CD8-positive, alpha-beta memory T cell (primary cell): ENCODE results near the gene ANXA1. TPM values are rescaled to one million over a fixed set of nuclear protein-coding genes. Genes with fewer than 3 reads are reported as not detected.

Experiments used
- CTCF ChIA-PET: fragments of 350-600 bp; sonication (Branson Sonifier 250); formaldehyde crosslinking; loops from one replicate; lab custom pipeline; 2021; ENCODE audit warnings: antibody characterized with exemption; lab: Charles Lee
- POLR2A ChIA-PET: fragments of 350-600 bp; sonication (Branson Sonifier 250); formaldehyde crosslinking; loops from one replicate; lab custom pipeline; 2021; ENCODE audit warnings: antibody characterized with exemption; lab: Charles Lee
- DNase-seq, 5 donors: peaks; one replicate each; pipeline versions ENCODE4 v3.0.0 to v3.0.0-alpha.2; 2020 to 2022; ENCODE audit warnings: mixed read lengths in 1 of 5
- H3K27ac ChIP-seq: one replicate; pipeline ENCODE4 v1.7.0; 2013; ENCODE audit warnings: low read depth, mild to moderate bottlenecking, low read length, moderate library complexity
- H3K27me3 ChIP-seq: 2 replicates; pipeline ENCODE4 v1.7.0; 2013; ENCODE audit warnings: low read length, mild to moderate bottlenecking; ENCODE audit not compliant: insufficient read depth, poor library complexity, severe bottlenecking
- H3K36me3 ChIP-seq: 2 replicates; pipeline ENCODE4 v1.7.0; 2013; ENCODE audit warnings: mild to moderate bottlenecking, low read length, moderate library complexity; ENCODE audit not compliant: insufficient read depth
- H3K4me1 ChIP-seq: 2 replicates; pipeline ENCODE4 v1.7.0; 2013; ENCODE audit warnings: mild to moderate bottlenecking, low read length, moderate library complexity; ENCODE audit not compliant: insufficient read depth
- H3K4me3 ChIP-seq: 2 replicates; pipeline ENCODE4 v1.7.0; 2013; ENCODE audit warnings: mild to moderate bottlenecking, low read length
- H3K9me3 ChIP-seq: 2 replicates; pipeline ENCODE4 v1.7.0; 2013; ENCODE audit warnings: mild to moderate bottlenecking, low read length
- H3K27ac Mint-ChIP-seq, 8 donors: one replicate each; pipeline ENCODE4 v1.8.0; 2020 to 2021; ENCODE audit warnings: mixed read lengths in 8 of 8, mild to moderate bottlenecking in 6 of 8, inconsistent platforms in 3 of 8, moderate library complexity in 3 of 8
- H3K27me3 Mint-ChIP-seq, 2 donors: one replicate each; pipeline ENCODE4 v1.8.0; 2020 to 2021; ENCODE audit warnings: mixed read lengths in 2 of 2, mild to moderate bottlenecking in 1 of 2, moderate library complexity in 1 of 2
- H3K36me3 Mint-ChIP-seq, 3 donors: one replicate each; pipeline ENCODE4 v1.8.0; 2020 to 2021; ENCODE audit warnings: mixed read lengths in 3 of 3, inconsistent platforms in 1 of 3, mild to moderate bottlenecking in 1 of 3
- H3K4me1 Mint-ChIP-seq, 3 donors: one replicate each; pipeline ENCODE4 v1.8.0; 2020 to 2021; ENCODE audit warnings: mixed read lengths in 3 of 3, inconsistent platforms in 1 of 3, mild to moderate bottlenecking in 1 of 3
- H3K4me3 Mint-ChIP-seq, 7 donors: one replicate each; pipeline ENCODE4 v1.8.0; 2020 to 2021; ENCODE audit warnings: mixed read lengths in 7 of 7, mild to moderate bottlenecking in 6 of 7, moderate library complexity in 4 of 7, inconsistent platforms in 2 of 7
- H3K9me3 Mint-ChIP-seq, 5 donors: one replicate each; pipeline ENCODE4 v1.8.0; 2020 to 2022; ENCODE audit warnings: mixed read lengths in 5 of 5, mild to moderate bottlenecking in 3 of 5, moderate library complexity in 2 of 5, inconsistent platforms in 1 of 5
- polyA plus RNA-seq: library from polyadenylated mRNA; unstranded; fragments of 300-500 nt; fragmentation: Illumina TruSeq; gene quantifications from one replicate; pipeline ENCODE4 v1.2.3, GENCODE V29; 2021
- total RNA-seq, 2 experiments: library from RNA; stranded (reverse); gene quantifications; one replicate each; pipeline ENCODE4 v1.2.3, GENCODE V29; 2021

ANXA1 gene
- total and polyA plus RNA-seq, 3 experiments from 2014 or later: 87.7 to 517 (median 93.2) TPM

GRCh38 chr9:73116880-73117279, 34.8 kb upstream of the ANXA1 start:
- Histone ChIP-seq H3K4me1 (peaks cover 29% of the 10 kb centered on the region), H3K4me3 (no peak overlapping the region), H3K27ac (no peak overlapping the region), H3K27me3 (no peaks in the 10 kb centered on the region), H3K9me3 (no peaks in the 10 kb centered on the region), H3K36me3 (no peaks in the 10 kb centered on the region)
- Mint-ChIP-seq H3K4me3 (no peak overlapping the region), H3K27me3 (no peaks in the 10 kb centered on the region), H3K36me3 (peaks cover 0 to 2% (median 0%) of the 10 kb centered on the region in 3 donors), H3K27ac (no peak overlapping the region), H3K4me1 (peaks cover 15 to 40% (median 25%) of the 10 kb centered on the region in 3 donors), H3K9me3 (peaks cover 0 to 4% (median 0%) of the 10 kb centered on the region in 5 donors)
- POLR2A ChIA-PET: no interaction called here
- no peak for DNase-seq
- CTCF ChIA-PET: interaction anchor here (1.0 to 3.6 kb wide), 3 partner anchors 9 to 67 kb away, joined by 3 to 12 read pairs (median 3); no protein-coding TSS in a partner anchor

DNA sequence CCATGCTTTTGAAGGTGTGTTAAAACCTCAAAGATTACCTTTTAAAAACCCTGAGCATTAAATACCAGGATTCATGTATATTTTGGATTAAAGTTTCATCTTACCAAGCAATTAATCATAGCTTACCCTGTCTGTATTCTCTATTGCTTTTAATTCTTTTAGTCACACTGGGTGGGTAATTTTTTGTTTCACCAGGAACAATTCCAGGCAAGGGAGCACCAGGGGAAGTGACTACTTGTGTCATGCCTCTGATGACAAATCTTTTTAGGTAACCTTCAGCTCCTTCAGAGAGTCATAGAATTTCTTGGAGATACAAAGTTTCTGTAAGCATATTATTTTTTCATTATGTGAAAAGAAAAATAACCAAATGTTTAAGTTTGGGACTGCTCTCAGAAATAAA, 33.4 kb upstream of the ANXA1 start:
- no peak overlapping the region for H3K4me3 ChIP-seq
- ChIA-PET CTCF (interaction anchor here (1.5 to 3.6 kb wide), 2 partner anchors 11 to 65 kb away, joined by 3 to 12 read pairs; no protein-coding TSS in a partner anchor), POLR2A (no interaction called here)
- no peak overlapping the region for H3K27ac ChIP-seq
- no peaks in the 10 kb centered on the region for H3K27me3 Mint-ChIP-seq
- no peak overlapping the region for H3K27ac Mint-ChIP-seq
- peaks cover 28% of the 10 kb centered on the region for H3K4me1 ChIP-seq
- peaks cover 0 to 4% (median 0%) of the 10 kb centered on the region in 5 donors for H3K9me3 Mint-ChIP-seq
- H3K36me3 ChIP-seq: no peaks in the 10 kb centered on the region
- peaks cover 15 to 40% (median 25%) of the 10 kb centered on the region in 3 donors for H3K4me1 Mint-ChIP-seq
- H3K36me3 Mint-ChIP-seq: peaks cover 0 to 2% (median 0%) of the 10 kb centered on the region in 3 donors
- H3K4me3 Mint-ChIP-seq: no peak overlapping the region
- H3K27me3 ChIP-seq: no peaks in the 10 kb centered on the region
- no peak for DNase-seq
- no peaks in the 10 kb centered on the region for H3K9me3 ChIP-seq

DNA sequence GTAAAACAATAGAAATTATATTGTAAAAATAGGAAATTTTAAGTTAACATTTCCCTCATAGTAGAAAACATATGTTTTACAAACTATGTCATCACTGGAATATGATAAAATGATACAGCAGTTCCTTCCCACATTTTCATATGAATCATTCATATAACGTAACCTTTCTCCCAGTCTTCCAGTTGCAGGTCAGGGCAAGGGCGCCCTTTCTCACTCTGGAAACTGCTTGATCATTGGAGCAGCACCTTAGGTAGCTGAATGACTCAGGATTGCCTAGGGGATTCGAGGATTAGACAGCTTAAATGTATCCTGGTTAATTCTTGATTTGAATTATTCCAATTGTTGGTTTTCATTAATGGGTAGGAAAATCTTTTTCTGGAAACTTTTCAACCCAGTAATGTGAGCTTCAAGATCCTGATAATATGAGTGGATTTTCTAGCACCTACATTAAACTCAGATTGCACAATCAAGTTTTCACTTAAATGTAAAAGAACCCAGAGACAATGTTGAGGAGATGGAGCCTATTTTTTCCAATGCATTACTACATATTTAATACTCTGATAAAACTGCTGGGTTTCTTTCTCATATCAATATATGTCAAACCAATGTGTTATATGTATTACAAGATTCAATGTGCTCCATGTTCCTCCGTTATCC, 32.6 kb upstream of the ANXA1 start:
- Mint-ChIP-seq H3K4me1 (peaks cover 13 to 34% (median 18%) of the 10 kb centered on the region in 3 donors), H3K27ac (no peak overlapping the region), H3K36me3 (peaks cover 0 to 2% (median 0%) of the 10 kb centered on the region in 3 donors), H3K9me3 (peaks cover 0 to 4% (median 0%) of the 10 kb centered on the region in 5 donors), H3K4me3 (no peak overlapping the region), H3K27me3 (no peaks in the 10 kb centered on the region)
- Histone ChIP-seq H3K9me3 (no peaks in the 10 kb centered on the region), H3K4me3 (no peak overlapping the region), H3K4me1 (peaks cover 20% of the 10 kb centered on the region), H3K27me3 (no peaks in the 10 kb centered on the region), H3K27ac (no peak overlapping the region), H3K36me3 (no peaks in the 10 kb centered on the region)
- ChIA-PET CTCF (interaction anchor here (1.5 to 3.6 kb wide), 2 partner anchors 11 to 34 kb away, joined by 4 to 12 read pairs; no protein-coding TSS in a partner anchor), POLR2A (no interaction called here)
- no peak for DNase-seq

DNA sequence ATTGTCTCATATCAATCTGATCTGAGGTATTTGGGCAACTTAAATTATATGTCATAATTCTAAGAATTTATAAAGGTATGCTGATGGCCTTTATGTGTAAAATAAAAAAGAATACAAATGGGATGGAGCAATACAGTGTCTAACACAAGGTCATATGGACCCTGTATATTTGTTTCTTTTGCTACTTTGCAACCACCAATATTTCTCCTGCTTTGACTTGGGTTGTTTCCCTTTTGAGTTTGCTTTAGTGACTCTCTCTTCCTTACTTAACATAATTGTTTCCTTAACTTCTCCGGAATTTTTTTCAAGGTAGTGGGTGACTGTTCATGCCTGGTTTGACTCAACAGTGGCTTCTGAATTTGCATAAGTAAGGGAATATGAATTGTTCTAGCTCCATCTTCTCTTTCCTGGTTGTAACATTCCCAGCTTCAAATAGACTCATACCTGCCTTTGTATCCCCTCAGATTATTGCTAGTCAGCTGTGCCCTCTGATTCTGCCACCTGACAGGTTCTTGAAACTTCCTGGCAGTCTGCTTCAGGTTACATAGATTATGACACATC, 30.2 kb upstream of the ANXA1 start:
- peaks cover 0 to 10% (median 0%) of the 10 kb centered on the region in 3 donors for H3K4me1 Mint-ChIP-seq
- no peaks in the 10 kb centered on the region for H3K9me3 ChIP-seq
- no peak overlapping the region for H3K27ac Mint-ChIP-seq
- ChIA-PET POLR2A (no interaction called here), CTCF (interaction anchor here (1.6 kb wide), 1 partner anchor 14 kb away, joined by 9 read pairs; no protein-coding TSS in a partner anchor)
- no peaks in the 10 kb centered on the region for H3K36me3 ChIP-seq
- H3K36me3 Mint-ChIP-seq: peaks cover 0 to 2% (median 0%) of the 10 kb centered on the region in 3 donors
- H3K9me3 Mint-ChIP-seq: peaks cover 0 to 4% (median 0%) of the 10 kb centered on the region in 5 donors
- no peak overlapping the region for H3K4me3 Mint-ChIP-seq
- H3K27me3 ChIP-seq: no peaks in the 10 kb centered on the region
- H3K4me3 ChIP-seq: no peak overlapping the region
- H3K27me3 Mint-ChIP-seq: no peaks in the 10 kb centered on the region
- no peaks in the 10 kb centered on the region for H3K4me1 ChIP-seq
- no peak for DNase-seq
- H3K27ac ChIP-seq: no peak overlapping the region

GRCh38 chr9:73125651-73126050, 26.0 kb upstream of the ANXA1 start:
- Histone ChIP-seq H3K27ac (no peak overlapping the region), H3K9me3 (no peaks in the 10 kb centered on the region), H3K4me3 (no peak overlapping the region), H3K36me3 (no peaks in the 10 kb centered on the region), H3K4me1 (no peaks in the 10 kb centered on the region), H3K27me3 (no peaks in the 10 kb centered on the region)
- peaks cover 0 to 1% (median 0%) of the 10 kb centered on the region in 5 donors for H3K9me3 Mint-ChIP-seq
- peaks cover 0 to 2% (median 0%) of the 10 kb centered on the region in 3 donors for H3K36me3 Mint-ChIP-seq
- no peaks in the 10 kb centered on the region for H3K27me3 Mint-ChIP-seq
- no peak overlapping the region for H3K4me3 Mint-ChIP-seq
- POLR2A ChIA-PET: no interaction called here
- no peak for DNase-seq
- no peak overlapping the region for H3K27ac Mint-ChIP-seq
- CTCF ChIA-PET: no interaction called here
- peaks cover 8 to 19% (median 11%) of the 10 kb centered on the region in 3 donors for H3K4me1 Mint-ChIP-seq

DNA sequence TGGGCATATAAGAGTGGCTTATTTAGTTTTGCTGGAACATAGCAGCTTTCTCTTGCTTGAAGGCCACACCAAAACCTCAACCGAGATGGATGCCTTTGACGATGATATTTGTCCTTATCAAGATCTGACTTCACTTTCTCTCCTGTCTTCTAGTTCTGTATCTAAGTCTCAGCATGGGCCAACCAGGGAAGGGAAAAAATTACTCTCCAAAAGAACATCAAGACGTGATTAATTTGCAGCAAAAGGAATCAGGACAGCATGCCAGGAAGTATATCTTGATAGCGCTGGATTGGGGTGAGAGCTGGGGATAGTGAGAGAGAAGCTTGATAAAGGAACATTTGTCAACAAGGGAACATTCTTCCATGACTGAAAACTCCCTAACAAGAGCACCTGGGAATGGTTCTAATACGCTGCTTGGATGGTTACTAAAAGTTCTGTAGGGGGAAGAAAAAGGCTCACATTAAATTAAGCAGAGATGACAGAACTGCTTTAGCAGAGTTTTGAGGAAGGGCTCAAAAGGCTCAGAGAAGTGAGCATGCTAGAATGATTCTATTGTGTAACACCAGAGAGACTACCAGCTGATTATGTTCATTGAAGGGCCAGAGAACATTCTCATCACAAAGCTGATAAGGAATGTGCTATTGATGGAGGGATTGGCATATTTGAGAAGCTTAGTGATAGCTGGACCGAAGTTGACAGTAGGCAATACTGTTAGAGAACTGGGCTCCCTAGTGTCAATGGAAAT, 21.6 kb upstream of the ANXA1 start:
- no peaks in the 10 kb centered on the region for H3K9me3 Mint-ChIP-seq
- H3K27me3 Mint-ChIP-seq: no peaks in the 10 kb centered on the region
- peaks cover 8% of the 10 kb centered on the region for H3K4me1 ChIP-seq
- DNase-seq: no peak
- peak overlapping the region in 1 of 7 donors; percentile 7 for H3K4me3 Mint-ChIP-seq
- no peaks in the 10 kb centered on the region for H3K27me3 ChIP-seq
- H3K27ac ChIP-seq: no peak overlapping the region
- H3K9me3 ChIP-seq: no peaks in the 10 kb centered on the region
- ChIA-PET CTCF (no interaction called here), POLR2A (no interaction called here)
- peak overlapping the region in 7 of 8 donors; percentile 28 to 79 (median 52) for H3K27ac Mint-ChIP-seq
- H3K36me3 ChIP-seq: no peaks in the 10 kb centered on the region
- no peak overlapping the region for H3K4me3 ChIP-seq
- H3K36me3 Mint-ChIP-seq: peaks cover 0 to 3% (median 0%) of the 10 kb centered on the region in 3 donors
- H3K4me1 Mint-ChIP-seq: peaks cover 24 to 42% (median 41%) of the 10 kb centered on the region in 3 donors

GRCh38 chr9:73131461-73131860, 20.2 kb upstream of the ANXA1 start:
- Mint-ChIP-seq H3K9me3 (no peaks in the 10 kb centered on the region), H3K4me3 (peak overlapping the region; percentile 83 to 91 (median 87)), H3K4me1 (peaks cover 24 to 42% (median 41%) of the 10 kb centered on the region in 3 donors), H3K27me3 (no peaks in the 10 kb centered on the region), H3K36me3 (peaks cover 0 to 3% (median 0%) of the 10 kb centered on the region in 3 donors), H3K27ac (peak overlapping the region; percentile 90 to 100 (median 92))
- no peaks in the 10 kb centered on the region for H3K36me3 ChIP-seq
- peaks cover 8% of the 10 kb centered on the region for H3K4me1 ChIP-seq
- CTCF ChIA-PET: interaction anchor here (0.9 to 1.7 kb wide), 2 partner anchors 21 to 24 kb away, joined by 3 to 10 read pairs; no protein-coding TSS in a partner anchor
- no peaks in the 10 kb centered on the region for H3K9me3 ChIP-seq
- H3K4me3 ChIP-seq: peak overlapping the region; percentile 70
- DNase-seq: no peak
- no peaks in the 10 kb centered on the region for H3K27me3 ChIP-seq
- peak overlapping the region; percentile 89 for H3K27ac ChIP-seq
- POLR2A ChIA-PET: interaction anchor here (0.7 kb wide), 1 partner anchor 24 kb away, joined by 3 read pairs; no protein-coding TSS in a partner anchor
